Muscle of back (tissue), 11 donors: Measurements from ENCODE around the gene IFT122. TPM values are rescaled to one million over a fixed set of nuclear protein-coding genes. Genes with fewer than 3 reads are reported as not detected.
"Not testable (repeated sequence)": the region's sequence is repeated elsewhere in the genome, so short reads cannot be mapped to it uniquely, and the experiment has no call there.

ENCODE experiments used
- DNase-seq, 3 donors: peaks; one replicate each; pipeline versions ENCODE4 v3.0.0 to v3.0.0-alpha.2; 2013
- polyA plus RNA-seq, 10 donors: library from polyadenylated mRNA; unstranded; fragments of 120-200 nt; gene quantifications; one replicate each; pipeline ENCODE4 v1.2.1, GENCODE V29; 2013; ENCODE audit not compliant: insufficient read length in 10 of 10

IFT122 gene
- polyA plus RNA-seq, 10 donors = 19.7 to 45.8 (median 31.7) TPM

DNA sequence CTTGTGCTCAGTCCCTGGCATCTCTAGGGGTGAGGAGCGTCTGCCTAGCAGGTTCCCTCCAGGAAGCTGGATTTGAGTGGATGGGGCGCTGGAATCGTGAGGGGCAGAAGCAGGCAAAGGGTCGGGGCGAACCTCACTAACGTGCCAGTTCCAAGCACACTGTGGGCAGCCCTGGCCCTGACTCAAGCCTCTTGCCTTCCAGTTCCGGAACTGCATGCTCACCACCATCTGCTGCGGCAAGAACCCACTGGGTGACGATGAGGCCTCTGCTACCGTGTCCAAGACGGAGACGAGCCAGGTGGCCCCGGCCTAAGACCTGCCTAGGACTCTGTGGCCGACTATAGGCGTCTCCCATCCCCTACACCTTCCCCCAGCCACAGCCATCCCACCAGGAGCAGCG lies 93.4 kb downstream of the IFT122 start:
- no peak for DNase-seq

DNA sequence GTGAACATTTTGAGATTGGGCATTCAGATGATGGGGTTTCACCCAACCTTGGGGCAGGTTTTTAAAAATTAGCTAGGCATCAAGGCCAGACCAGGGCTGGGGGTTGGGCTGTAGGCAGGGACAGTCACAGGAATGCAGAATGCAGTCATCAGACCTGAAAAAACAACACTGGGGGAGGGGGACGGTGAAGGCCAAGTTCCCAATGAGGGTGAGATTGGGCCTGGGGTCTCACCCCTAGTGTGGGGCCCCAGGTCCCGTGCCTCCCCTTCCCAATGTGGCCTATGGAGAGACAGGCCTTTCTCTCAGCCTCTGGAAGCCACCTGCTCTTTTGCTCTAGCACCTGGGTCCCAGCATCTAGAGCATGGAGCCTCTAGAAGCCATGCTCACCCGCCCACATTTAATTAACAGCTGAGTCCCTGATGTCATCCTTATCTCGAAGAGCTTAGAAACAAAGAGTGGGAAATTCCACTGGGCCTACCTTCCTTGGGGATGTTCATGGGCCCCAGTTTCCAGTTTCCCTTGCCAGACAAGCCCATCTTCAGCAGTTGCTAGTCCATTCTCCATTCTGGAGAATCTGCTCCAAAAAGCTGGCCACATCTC lies 94.5 kb downstream of the IFT122 start:
- DNase-seq = no peak

DNA sequence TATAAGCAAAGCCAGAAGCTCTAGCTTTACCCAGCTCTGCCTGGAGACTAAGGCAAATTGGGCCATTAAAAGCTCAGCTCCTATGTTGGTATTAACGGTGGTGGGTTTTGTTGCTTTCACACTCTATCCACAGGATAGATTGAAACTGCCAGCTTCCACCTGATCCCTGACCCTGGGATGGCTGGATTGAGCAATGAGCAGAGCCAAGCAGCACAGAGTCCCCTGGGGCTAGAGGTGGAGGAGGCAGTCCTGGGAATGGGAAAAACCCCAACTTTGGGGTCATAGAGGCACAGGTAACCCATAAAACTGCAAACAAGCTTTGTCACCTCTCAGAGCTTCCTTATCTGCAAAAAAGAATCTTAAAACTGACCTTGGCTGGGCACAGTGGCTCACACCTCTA lies 95.1 kb downstream of the IFT122 start:
- DNase-seq = no peak

DNA sequence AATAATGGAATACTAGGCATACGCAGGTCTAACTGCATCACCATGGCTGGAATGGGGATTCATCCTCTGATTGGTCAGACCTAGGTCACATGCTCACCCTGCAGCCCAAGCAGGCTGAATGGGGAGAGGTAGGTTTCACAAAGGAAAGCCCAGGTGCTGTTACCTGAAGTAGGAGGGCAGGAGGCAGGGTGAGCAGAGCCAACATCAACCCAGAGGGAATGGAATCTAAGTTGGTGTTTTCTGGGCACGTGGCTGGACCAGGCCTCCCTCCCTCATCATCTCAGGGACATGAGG lies 96.3 kb downstream of the IFT122 start:
- DNase-seq = no peak

- no peak for DNase-seq
These were observed 96.8 kb downstream of the IFT122 start for GRCh38 chr3:129536804-129537203.

- no peak for DNase-seq
These were observed 99.2 kb downstream of the IFT122 start for GRCh38 chr3:129539206-129539605.

DNA sequence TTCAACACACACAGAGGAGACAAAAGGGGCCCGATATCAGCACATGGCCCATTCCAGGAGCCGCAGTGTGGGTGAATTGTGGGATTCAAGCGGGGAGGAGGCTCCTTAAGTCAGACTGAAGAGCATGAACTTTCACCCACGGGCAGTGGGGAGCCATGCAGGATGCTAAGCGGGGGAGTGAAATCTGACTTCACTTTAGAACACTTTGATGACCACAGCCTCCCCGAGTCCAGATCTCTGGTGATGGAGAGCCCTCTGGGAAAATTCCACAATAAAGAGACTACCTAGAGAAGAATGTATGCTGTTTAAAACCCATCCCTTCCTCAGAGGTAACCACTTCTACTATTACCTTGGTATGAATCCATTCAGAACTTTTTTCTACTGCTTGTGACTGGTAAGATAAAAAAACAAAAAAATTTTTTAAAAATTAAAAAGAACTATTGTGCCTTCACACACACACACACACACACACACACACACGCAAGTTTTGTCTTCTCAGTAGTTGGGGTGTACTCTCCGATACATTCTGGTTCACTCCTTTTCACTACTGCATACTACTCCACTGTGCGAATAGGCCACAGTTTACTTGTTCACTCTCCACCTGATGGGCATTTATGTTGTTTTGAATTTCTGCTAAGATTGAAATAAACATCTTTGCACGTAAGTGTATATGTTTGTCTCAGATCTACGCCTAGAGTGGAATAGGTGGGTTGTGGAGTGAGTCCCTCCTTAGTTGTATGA lies 100.9 kb downstream of the IFT122 start:
- no peak for DNase-seq

DNA sequence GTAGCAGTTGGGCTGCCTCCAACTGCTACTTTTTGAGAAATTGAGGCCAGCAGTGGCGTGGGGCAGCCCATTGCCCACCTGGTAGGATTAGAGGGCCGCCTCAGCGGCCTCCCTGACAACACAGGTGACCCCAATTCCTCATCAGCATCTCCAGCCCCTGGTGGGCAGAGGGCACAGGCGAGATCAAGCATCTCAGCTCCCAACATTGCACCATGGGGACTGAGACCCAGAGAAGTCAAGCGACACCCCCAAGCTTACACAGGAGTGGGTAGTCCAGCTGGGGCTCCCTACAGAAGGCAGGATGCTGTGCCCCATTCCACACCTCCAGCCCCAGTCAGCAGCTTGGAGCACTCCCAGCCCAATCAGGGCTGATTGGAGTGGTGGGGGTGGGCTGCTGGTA lies 102.7 kb downstream of the IFT122 start:
- DNase-seq = no peak

DNA sequence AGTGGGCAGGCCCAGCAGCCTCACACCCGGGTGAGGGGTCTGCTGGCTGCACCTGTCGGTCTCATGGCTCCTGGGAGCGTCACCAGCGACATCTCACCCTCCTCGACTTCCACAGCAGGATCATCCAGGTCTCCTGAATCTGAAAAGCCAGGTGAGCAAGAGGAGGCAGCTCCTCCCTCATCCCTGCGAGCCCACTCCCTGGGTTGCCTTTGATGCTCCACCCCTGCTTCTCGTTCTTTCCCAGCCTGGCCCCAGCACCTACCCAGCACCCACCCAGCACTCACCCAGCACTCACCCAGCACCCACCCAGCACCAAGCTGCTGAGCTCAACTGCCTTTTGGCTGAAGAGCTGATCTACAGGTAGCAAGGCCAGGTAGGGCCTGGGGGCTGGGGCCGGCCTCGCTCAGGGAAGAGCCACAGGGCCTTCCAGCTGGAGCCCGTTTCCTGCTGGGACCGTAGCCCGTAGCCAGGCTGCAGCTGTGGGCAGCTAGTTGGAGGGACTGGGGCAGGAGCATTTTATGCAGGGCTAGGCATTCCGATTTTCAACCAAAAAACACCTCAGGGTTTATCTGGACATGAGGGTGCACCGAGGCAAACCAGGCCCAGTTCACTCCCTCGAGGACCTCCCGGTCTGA lies 103.2 kb downstream of the IFT122 start, which contains the start of gene H1-8:
TSS of gene H1-8 (plus strand) at position 20 of the 635 bp plus-strand sequence. CDS start at position 64, 44 bp downstream.
- DNase-seq = no peak

DNA sequence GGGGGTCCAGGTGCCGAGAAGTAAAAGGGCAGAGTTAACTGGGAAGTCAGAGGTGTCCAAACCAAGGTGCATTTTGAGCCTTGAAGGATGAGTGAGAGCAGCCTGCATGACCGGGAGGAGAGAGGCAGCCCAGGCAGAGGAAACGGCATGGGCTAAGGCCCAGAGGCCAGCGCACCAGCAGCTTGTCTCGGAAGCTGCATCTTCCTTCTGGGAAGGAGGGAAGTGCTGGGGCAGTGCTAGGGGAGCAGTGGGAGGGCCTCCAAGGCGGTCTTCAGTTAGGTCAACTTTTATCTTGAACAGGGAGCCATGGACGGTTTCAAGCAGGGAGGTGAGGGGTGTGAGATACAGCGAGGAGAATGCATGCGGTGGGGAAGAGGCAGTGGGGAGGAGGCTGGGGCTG lies 104.0 kb downstream of the IFT122 start:
- no peak for DNase-seq

DNA sequence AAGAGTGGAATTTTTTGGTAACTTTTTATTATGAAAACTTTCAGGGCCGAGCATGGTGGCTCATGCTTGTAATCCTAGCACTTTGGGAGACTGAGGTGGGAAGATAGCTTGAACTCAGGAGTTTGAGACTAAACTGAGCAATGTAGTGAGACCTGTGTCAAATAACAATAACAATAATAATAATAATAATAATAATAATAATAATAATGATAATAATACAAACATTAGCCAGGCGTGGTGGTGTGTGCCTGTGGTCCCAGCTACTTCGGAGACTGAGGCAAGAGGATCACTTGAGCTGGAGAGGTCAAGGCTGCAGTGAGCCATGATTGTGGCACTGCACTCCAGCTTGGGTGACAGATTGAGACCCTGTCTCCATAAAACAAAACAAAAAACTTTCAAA lies 105.9 kb downstream of the IFT122 start:
- DNase-seq = not testable (repeated sequence)

DNA sequence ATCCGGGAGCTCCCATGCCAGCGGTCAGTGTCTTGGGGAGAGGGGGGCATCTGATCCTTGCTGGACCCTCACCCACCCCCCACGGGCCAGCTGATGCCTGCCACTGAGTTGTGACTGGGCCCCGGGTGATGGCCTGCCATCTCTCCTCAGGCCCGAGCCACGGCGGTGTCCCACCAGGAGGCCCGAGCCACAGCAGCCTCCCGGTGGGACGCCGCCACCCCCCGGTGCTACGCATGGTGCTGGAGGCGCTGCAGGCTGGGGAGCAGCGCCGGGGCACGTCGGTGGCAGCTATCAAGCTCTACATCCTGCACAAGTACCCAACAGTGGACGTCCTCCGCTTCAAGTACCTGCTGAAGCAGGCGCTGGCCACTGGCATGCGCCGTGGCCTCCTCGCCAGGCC lies 107.2 kb downstream of the IFT122 start:
- DNase-seq = no peak

- DNase-seq = no peak
These were observed 108.3 kb downstream of the IFT122 start for GRCh38 chr3:129548104-129548965.

- no peak for DNase-seq
These were observed 109.2 kb downstream of the IFT122 start for GRCh38 chr3:129549006-129549800.

GRCh38 chr3:129549805-129550204 lies 109.8 kb downstream of the IFT122 start:
- no peak for DNase-seq

DNA sequence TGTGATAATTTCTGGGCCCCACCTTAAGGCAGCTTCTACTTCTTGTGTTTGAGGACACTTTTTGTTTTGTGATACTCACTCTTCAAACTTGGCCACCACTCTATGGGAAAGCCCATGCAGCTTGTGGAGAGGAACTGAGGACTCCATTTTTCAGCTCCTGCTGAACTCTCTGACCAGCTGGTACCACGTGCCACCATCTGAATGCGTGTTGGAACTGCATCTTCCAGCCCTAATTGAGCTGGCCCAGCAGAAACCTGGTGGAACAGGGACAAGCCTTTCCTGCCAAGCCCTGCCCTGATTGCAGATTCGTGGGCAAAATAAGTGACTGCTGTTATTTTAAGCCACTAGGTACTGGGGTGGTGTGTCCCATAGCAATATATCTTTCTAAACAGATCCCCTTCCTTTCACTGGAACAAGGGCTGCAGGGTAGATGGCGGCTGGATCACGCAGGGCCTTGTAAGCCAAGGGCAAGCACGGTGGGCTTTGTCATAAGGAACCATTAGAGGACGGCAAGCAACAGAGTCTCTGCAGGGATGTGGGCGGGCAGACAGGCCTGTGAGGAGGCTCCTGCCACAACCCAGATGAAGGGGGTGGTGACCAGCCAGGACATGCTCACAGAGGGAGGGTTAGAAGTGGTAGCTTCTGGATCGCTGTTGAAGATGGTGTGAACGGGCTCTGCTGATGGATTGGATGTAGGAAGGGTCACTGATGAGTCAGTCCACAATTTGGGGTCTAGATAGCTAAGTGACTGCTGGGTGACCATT lies 112.4 kb downstream of the IFT122 start:
- no peak for DNase-seq

DNA sequence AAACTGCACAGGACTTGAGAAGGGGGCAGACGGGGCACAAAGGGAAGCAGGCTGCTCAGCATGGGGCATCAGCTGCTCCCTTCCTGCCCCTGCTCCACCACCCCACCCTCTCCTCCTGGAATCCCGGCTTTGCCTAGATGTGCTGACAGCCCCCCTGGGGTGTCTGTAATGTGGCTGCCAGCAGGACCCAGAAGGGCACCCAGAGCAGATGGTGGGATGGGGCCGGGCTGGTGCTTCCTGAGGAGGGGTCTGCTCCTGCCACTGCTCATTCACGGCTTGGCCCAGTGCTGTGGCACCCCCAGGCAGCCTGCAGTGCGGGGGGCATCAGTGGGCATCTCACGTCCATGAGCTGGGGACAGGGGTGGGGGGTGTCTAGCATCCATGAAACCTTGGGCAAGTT lies 113.1 kb downstream of the IFT122 start:
- no peak for DNase-seq

DNA sequence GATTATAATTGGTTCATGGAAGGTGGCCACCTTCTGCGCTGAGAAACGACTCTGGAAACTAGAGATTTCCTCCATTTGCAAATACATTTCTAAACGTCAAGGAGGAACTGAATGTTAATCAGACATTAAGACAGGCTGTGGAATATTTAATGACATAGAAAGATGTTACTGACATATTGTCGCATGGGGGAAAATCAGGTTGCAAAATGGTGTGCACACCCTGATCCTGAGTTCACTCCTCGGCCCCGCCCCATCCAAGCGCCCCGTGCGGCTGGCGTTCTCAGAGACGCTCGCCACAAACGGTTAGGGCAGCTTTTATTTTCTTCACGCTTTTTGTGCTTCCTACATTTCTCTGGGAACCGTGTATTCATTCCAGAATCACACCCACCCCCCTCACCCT lies 113.7 kb downstream of the IFT122 start:
- DNase-seq = no peak

GRCh38 chr3:129554356-129555152 lies 114.5 kb downstream of the IFT122 start:
- peak in 1 of 3 donors; percentile 54 for DNase-seq

GRCh38 chr3:129555153-129555550 lies 115.1 kb downstream of the IFT122 start:
- no peak for DNase-seq
